Naive thymus-derived CD8-positive, alpha-beta T cell (primary cell): ENCODE measurements around the gene BABAM2. TPM values are rescaled to one million over a fixed set of nuclear protein-coding genes. Genes with fewer than 3 reads are reported as not detected.
A peak's percentile ranks its signal among the peaks of the same experiment; 100 is the strongest.

Experiments
- ATAC-seq, 2 donors: fragments of 150-1000 bp; cut with Tn5 transposase in 1 of 2; sonication (Bioruptor Pico), chemical (Tn5 transposase) in 1 of 2; 1 replicate in 1 of 2; 2 replicates in 1 of 2; pipeline ENCODE4 v1.10.0; 2021; ENCODE audit warnings: mild to moderate bottlenecking in 2 of 2, moderate library complexity in 2 of 2
- POLR2A ChIA-PET: fragments of 350-600 bp; sonication (Branson Sonifier 250); formaldehyde crosslinking; loops from one replicate; lab custom pipeline; 2021; ENCODE audit warnings: antibody characterized with exemption; lab: Charles Lee
- DNase-seq, 10 donors: peaks; one replicate each; pipeline versions ENCODE4 v3.0.0 to v3.0.0-alpha.2; 2020 to 2022
- H3K27ac Mint-ChIP-seq, 10 donors: one replicate each; pipeline ENCODE4 v1.8.0; 2020 to 2022; ENCODE audit warnings: mild to moderate bottlenecking in 10 of 10, mixed read lengths in 10 of 10, moderate library complexity in 4 of 10, inconsistent platforms in 1 of 10
- H3K27me3 Mint-ChIP-seq, 5 donors: one replicate each; pipeline ENCODE4 v1.8.0; 2021 to 2022; ENCODE audit warnings: mixed read lengths in 5 of 5
- H3K36me3 Mint-ChIP-seq, 3 donors: one replicate each; pipeline ENCODE4 v1.8.0; 2020 to 2022; ENCODE audit warnings: mixed read lengths in 3 of 3, mild to moderate bottlenecking in 2 of 3, inconsistent platforms in 1 of 3
- H3K4me1 Mint-ChIP-seq, 4 donors: one replicate each; pipeline ENCODE4 v1.8.0; 2021 to 2022; ENCODE audit warnings: mixed read lengths in 4 of 4
- H3K4me3 Mint-ChIP-seq, 10 donors: one replicate each; pipeline ENCODE4 v1.8.0; 2020 to 2022; ENCODE audit warnings: mild to moderate bottlenecking in 10 of 10, mixed read lengths in 10 of 10, moderate library complexity in 6 of 10, inconsistent platforms in 1 of 10
- H3K9me3 Mint-ChIP-seq, 9 donors: one replicate each; pipeline ENCODE4 v1.8.0; 2020 to 2022; ENCODE audit warnings: mixed read lengths in 9 of 9, mild to moderate bottlenecking in 3 of 9, inconsistent platforms in 1 of 9, moderate library complexity in 1 of 9
- polyA plus RNA-seq, 3 donors: library from polyadenylated mRNA; unstranded; fragments of 300-500 nt; fragmentation: Illumina TruSeq; gene quantifications; one replicate each; pipeline ENCODE4 v1.2.3, GENCODE V29; 2021
- total RNA-seq, 8 experiments: library from RNA in 2 of 8; stranded (reverse) in 2 of 8; gene quantifications; one replicate each; pipeline ENCODE4 v1.2.3 and lab custom pipeline; 2021 to 2026

Gene BABAM2
- total and polyA plus RNA-seq, 5 experiments from 2014 or later, result 29.6 to 60.2 (median 50.5) TPM

DNA sequence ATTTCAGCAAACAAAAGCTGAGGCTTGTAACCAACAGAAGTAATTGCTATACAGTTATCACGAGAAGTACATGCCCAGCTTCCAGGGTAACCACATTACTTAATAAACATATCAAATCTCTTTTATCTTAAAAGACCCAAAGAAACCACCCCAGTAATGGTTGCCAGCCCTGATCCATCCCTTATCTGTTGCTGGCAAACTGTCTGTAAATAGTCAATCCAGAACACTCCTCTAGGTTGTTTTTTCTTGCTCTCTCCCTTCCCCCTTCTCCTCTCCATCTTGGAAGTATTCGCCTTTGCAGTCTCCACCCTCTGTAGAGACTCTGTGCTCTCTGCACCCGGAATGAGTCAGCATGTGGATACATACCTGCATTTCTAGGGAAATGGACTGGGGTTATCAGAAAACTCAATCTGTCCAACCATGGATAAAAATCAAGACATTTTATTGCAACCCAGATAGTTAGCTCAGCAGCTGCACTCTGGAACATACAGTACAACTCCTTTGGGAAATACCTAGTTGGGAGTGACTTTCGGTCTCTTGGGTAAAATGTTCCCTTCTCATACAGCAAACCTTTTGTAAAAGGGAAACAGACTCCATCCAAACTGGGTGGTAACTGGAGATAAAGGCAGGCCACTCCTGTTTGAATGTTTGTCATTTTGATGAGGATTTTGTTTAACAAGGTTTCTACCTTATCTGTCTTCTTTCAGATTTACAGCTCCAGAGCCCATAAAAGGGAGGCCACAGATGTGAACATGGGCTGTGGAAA, 378.7 kb downstream of the BABAM2 start:
- H3K9me3 Mint-ChIP-seq, result no peaks in the 10 kb centered on the region
- ATAC-seq (no peak), DNase-seq (no peak)
- POLR2A ChIA-PET, result no interaction called here
- H3K27ac Mint-ChIP-seq, result no peak overlapping the region
- H3K4me1 Mint-ChIP-seq, result peaks cover 5 to 29% (median 7%) of the 10 kb centered on the region in 4 donors
- H3K4me3 Mint-ChIP-seq, result no peak overlapping the region
- no peaks in the 10 kb centered on the region for H3K27me3 Mint-ChIP-seq
- peaks cover 9 to 14% (median 11%) of the 10 kb centered on the region in 3 donors for H3K36me3 Mint-ChIP-seq

DNA sequence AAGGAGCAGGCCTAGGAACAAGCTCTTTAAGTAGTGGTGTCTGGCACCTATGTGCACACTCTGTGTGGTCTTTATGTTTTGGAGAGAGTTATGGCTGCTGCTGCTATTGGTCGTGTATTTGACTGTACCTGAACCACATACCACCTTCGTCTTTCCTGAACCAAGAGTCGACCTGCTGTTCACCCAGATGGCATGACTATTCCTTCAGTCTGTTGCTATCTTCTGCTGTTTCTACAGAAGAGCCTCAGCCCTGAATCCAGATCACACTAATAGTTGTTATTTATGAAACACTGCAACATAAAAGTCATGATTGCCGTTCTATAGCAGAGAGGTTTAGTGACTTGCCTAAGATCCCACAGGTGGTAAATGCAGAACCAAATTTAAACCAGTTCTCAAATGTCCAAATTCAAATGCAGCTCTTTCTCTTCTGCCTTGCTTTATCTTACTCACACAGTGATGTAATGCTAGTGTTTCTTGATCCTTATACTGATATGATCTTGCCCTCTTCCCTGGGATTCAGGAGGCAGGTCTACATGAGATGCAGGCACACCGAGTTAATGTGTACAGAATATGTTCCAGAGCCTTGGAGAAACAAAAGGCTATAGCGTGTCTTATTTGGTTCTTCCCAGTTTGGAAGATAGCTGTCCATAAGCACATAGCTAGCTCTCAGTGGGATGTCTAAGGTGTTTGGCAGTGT, 380.1 kb downstream of the BABAM2 start:
- peak overlapping the region in 2 of 10 donors; percentile 10 to 48 for H3K27ac Mint-ChIP-seq
- H3K36me3 Mint-ChIP-seq, result peaks cover 10 to 17% (median 14%) of the 10 kb centered on the region in 3 donors
- no peaks in the 10 kb centered on the region for H3K9me3 Mint-ChIP-seq
- POLR2A ChIA-PET, result no interaction called here
- DNase-seq (no peak), ATAC-seq (no peak)
- H3K27me3 Mint-ChIP-seq, result no peaks in the 10 kb centered on the region
- H3K4me1 Mint-ChIP-seq, result peaks cover 5 to 29% (median 7%) of the 10 kb centered on the region in 4 donors
- H3K4me3 Mint-ChIP-seq, result no peak overlapping the region

DNA sequence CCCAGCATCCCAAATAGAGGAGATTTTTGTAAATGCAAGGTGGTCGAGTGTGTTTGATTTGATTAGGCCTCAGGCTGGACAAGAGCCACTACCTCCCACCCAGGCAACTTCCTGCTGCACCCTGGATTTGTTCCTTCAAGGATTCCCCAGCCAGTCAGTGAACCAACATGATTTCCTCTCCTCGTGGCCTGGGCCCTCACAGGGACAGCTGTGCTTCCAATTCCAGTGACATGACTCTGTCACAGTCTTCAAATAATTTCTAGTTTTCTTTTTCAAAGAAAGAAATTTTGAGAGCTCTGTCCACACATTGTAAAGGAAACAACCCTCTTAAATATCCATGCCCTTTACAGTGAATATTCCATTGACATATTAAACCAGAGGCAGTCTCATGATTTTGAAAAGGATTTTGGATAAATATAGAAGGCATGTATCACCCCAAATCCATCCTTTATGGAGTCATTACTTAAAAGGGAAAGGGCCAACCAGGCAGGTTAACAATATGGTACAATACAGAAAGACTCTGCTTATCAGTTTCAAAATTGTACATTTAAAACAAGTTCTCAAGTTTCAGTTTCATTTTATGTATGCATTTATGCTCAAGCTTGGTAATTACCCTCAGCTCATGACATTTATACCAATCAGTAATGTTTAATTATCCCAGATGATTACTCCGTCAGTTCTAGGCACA, 380.8 kb downstream of the BABAM2 start:
- no peak for DNase-seq
- no peak for ATAC-seq
- peaks cover 10 to 15% (median 14%) of the 10 kb centered on the region in 3 donors for H3K36me3 Mint-ChIP-seq
- peak overlapping the region in 2 of 10 donors; percentile 3 to 5 for H3K4me3 Mint-ChIP-seq
- no peaks in the 10 kb centered on the region for H3K27me3 Mint-ChIP-seq
- POLR2A ChIA-PET, result no interaction called here
- H3K4me1 Mint-ChIP-seq, result peaks cover 5 to 34% (median 7%) of the 10 kb centered on the region in 4 donors
- H3K9me3 Mint-ChIP-seq, result no peaks in the 10 kb centered on the region
- H3K27ac Mint-ChIP-seq, result no peak overlapping the region

DNA sequence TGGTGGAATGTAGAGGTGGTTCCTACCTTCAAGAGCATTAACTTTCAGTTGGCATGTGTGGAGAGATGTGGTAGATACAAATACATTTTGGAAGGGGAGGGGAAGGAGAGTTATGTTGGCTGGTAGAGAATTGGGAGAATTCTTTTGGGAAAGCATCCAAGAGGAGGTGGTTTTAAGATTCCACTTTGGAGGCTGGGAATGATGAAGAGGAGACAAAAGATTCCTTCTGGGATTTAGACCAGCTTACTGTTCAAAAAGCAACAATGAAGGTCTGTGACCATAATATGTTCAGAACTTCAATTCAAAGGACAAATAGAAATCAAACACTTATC, 381.4 kb downstream of the BABAM2 start:
- ATAC-seq, result no peak
- H3K4me1 Mint-ChIP-seq, result peaks cover 5 to 33% (median 7%) of the 10 kb centered on the region in 4 donors
- no peak for DNase-seq
- no peaks in the 10 kb centered on the region for H3K27me3 Mint-ChIP-seq
- POLR2A ChIA-PET, result no interaction called here
- peak overlapping the region in 1 of 10 donors; percentile 73 for H3K27ac Mint-ChIP-seq
- H3K4me3 Mint-ChIP-seq, result peak overlapping the region in 2 of 10 donors; percentile 3 to 5
- H3K9me3 Mint-ChIP-seq, result no peaks in the 10 kb centered on the region
- peaks cover 10 to 14% (median 13%) of the 10 kb centered on the region in 3 donors for H3K36me3 Mint-ChIP-seq

DNA sequence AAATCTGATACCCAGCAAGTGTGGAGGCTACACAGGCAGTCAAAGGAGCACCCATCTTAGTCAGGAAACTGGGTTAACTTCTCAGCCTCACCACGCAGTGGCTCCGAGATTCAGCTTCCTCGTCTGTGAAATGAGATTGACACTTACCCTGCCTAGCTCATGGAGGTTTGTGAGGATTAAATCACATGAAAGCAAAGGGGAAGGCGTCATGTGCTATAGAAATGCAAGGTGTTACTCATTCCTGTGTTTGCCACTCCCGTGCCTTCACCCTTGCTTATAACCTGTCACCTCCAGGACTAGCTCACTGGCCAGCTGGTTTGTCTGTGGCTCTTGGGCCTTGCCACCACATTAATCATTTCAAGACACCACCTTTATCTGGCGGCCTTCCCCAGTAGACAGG, 383.2 kb downstream of the BABAM2 start:
- POLR2A ChIA-PET, result interaction anchor here (0.6 kb wide), 1 partner anchor 17 kb away, joined by 3 read pairs; no protein-coding TSS in a partner anchor
- peaks cover 6 to 33% (median 8%) of the 10 kb centered on the region in 4 donors for H3K4me1 Mint-ChIP-seq
- peak overlapping the region in 2 of 10 donors; percentile 45 to 49 for H3K27ac Mint-ChIP-seq
- ATAC-seq (no peak), DNase-seq (no peak)
- no peaks in the 10 kb centered on the region for H3K27me3 Mint-ChIP-seq
- peaks cover 10 to 17% (median 14%) of the 10 kb centered on the region in 3 donors for H3K36me3 Mint-ChIP-seq
- H3K4me3 Mint-ChIP-seq, result no peak overlapping the region
- H3K9me3 Mint-ChIP-seq, result no peaks in the 10 kb centered on the region

DNA sequence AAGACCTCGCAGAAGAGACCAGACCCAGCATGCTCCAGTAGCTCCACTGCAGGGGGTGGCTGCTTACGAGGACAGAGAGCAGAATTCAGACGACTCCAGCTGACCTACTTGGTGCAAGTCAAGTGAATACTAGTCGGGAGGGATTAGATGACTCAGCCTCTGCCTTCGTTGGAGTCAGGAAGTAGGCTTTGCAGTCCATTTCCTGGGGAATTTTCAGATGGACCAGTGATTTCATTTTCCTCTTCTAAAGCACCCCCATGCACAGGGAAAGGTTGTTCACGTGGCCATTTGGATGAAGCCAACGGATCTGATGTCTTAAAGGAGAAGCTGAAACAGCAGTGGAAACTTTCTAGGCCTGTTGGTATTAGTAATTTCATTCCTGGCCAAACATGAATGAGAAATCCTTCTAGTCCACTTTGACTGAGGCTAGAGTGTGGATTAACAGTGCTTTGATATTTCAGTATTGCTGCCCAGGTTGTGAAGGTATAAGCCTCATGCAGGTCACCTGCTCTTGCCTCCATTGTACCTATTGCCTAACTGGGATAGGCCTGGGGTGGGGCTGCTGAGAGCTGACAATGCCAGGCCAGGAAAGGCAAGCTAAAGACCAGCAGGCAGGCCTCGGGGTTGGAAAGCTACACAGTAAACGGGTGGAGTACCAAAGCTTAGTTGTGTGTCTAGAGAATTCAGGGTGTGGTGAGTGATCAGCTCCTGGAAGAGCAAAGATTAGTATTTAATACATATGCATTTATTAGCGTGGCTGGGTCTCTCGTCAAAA, 384.6 kb downstream of the BABAM2 start:
- Mint-ChIP-seq H3K9me3 (no peaks in the 10 kb centered on the region), H3K27ac (peak overlapping the region in 1 of 10 donors; percentile 24), H3K4me1 (peaks cover 6 to 33% (median 8%) of the 10 kb centered on the region in 4 donors), H3K27me3 (no peaks in the 10 kb centered on the region), H3K4me3 (no peak overlapping the region), H3K36me3 (peaks cover 10 to 17% (median 14%) of the 10 kb centered on the region in 3 donors)
- ATAC-seq (no peak), DNase-seq (no peak)
- POLR2A ChIA-PET, result no interaction called here

DNA sequence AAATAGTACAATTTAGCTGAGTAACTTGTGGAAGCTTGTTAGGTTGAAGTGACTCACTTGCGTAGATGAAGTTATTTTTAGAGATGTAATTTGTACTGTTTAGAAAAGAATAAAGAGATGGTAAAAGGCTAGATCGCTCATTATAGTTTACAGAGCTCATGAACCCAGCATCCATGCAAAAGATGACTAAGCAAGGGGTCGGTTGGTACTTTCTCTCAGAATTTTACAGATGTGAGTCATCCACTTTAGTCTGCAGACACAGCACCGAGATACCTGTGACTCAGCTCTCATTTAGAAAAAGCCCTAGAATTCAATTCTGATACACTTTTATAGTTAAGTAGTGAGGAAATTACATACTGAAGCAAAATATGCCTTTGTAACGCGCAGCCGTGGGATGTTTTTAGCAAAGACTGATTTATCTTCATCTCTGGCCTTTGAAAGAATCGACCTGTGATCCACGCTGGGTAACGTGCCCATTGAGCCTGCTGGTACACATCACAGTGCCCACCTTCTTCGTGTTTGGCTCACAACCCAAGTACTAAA, 385.6 kb downstream of the BABAM2 start:
- H3K27ac Mint-ChIP-seq, result no peak overlapping the region
- no peak overlapping the region for H3K4me3 Mint-ChIP-seq
- peaks cover 1 to 27% (median 7%) of the 10 kb centered on the region in 4 donors for H3K4me1 Mint-ChIP-seq
- H3K36me3 Mint-ChIP-seq, result peaks cover 4 to 20% (median 8%) of the 10 kb centered on the region in 3 donors
- no peaks in the 10 kb centered on the region for H3K9me3 Mint-ChIP-seq
- no peaks in the 10 kb centered on the region for H3K27me3 Mint-ChIP-seq
- POLR2A ChIA-PET, result no interaction called here
- DNase-seq, result no peak
- no peak for ATAC-seq

DNA sequence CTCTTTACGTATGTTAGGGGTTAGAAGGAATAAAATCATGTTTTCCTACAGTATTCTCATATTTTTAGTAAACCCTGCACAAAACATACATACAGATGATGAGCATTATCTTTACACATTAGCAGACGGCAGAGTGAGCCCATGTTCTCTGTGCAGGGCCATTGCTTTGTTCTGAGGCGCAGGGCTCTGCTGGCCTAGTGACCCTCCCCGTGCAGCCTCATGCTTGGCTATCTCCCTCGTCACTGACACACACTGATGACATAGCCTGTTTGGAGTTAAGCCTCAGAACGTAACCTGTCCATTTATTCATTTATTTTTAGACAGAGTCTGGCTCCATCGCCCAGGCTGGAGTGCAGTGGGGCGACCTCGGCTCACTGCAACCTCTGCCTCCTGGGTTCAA, 386.3 kb downstream of the BABAM2 start:
- H3K9me3 Mint-ChIP-seq, result no peaks in the 10 kb centered on the region
- POLR2A ChIA-PET, result no interaction called here
- peaks cover 3 to 20% (median 9%) of the 10 kb centered on the region in 3 donors for H3K36me3 Mint-ChIP-seq
- no peak overlapping the region for H3K27ac Mint-ChIP-seq
- ATAC-seq (no peak), DNase-seq (no peak)
- H3K27me3 Mint-ChIP-seq, result no peaks in the 10 kb centered on the region
- H3K4me3 Mint-ChIP-seq, result no peak overlapping the region
- peaks cover 0 to 21% (median 4%) of the 10 kb centered on the region in 4 donors for H3K4me1 Mint-ChIP-seq

DNA sequence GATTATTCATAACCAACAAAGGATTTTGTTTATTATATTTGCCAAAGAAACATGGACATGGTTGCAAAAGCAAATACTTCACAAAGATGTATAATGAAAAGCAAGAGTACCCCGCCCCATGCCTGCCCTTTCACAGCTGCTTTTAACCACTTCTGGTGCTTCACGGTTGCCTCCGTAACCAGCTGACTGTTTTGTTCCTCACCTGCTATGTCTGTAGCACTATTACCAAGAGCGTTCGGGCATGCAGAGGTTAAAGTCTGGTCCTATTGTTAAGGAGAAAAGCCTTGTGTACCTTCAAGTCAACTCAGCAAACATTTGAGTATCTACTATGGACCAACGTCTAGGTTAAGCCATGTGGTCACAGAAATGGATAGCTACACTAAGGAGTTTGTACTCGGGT, 386.9 kb downstream of the BABAM2 start:
- peaks cover 0 to 16% (median 3%) of the 10 kb centered on the region in 4 donors for H3K4me1 Mint-ChIP-seq
- no peak for DNase-seq
- H3K9me3 Mint-ChIP-seq, result no peaks in the 10 kb centered on the region
- H3K27ac Mint-ChIP-seq, result no peak overlapping the region
- peaks cover 2 to 19% (median 11%) of the 10 kb centered on the region in 3 donors for H3K36me3 Mint-ChIP-seq
- ATAC-seq, result no peak
- no peak overlapping the region for H3K4me3 Mint-ChIP-seq
- H3K27me3 Mint-ChIP-seq, result no peaks in the 10 kb centered on the region
- POLR2A ChIA-PET, result no interaction called here

DNA sequence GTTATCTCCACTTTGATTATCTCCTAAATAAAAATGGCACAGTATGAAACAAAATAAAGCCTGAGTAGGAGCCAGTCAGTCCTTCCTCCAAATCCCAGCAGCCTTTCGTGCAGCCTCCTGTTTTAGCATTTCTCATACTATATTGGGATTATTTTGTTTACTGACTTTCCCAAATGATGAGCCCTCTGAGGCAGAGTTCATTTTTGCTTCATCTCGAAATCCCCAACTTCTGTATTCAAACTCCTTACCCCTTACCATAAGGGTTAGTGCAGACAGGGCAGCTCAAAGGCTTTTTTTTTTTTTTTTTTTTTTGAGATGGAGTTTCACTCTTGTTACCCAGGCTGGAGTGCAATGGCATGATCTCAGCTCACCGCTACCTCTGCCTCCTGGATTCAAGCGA, 388.8 kb downstream of the BABAM2 start:
- ATAC-seq, result no peak
- no peaks in the 10 kb centered on the region for H3K27me3 Mint-ChIP-seq
- H3K27ac Mint-ChIP-seq, result no peak overlapping the region
- peaks cover 0 to 6% (median 3%) of the 10 kb centered on the region in 4 donors for H3K4me1 Mint-ChIP-seq
- H3K9me3 Mint-ChIP-seq, result no peaks in the 10 kb centered on the region
- H3K36me3 Mint-ChIP-seq, result peaks cover 0 to 14% (median 6%) of the 10 kb centered on the region in 3 donors
- DNase-seq, result no peak
- POLR2A ChIA-PET, result no interaction called here
- H3K4me3 Mint-ChIP-seq, result no peak overlapping the region

DNA sequence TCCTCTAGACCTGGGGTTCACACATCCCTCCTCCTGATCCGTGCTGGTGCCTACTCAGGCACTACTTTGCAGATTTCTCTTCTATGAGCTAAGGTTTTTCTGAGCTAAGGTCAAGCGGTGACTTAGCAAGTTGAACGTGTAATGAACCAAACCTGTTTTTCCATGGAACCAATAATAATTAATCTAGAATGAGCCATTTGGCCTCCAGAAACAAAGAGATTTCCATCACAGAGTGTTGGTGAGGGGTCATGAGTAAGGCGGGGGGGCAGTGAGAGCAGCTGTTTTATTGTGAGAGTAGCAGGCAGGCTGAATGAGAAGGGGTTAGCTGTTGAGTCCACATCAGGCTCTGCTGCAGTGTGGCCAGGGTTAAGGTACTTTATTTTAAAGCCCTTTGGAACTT, 390.1 kb downstream of the BABAM2 start:
- Mint-ChIP-seq H3K36me3 (peaks cover 0 to 9% (median 6%) of the 10 kb centered on the region in 3 donors), H3K27me3 (no peaks in the 10 kb centered on the region), H3K27ac (no peak overlapping the region), H3K9me3 (no peaks in the 10 kb centered on the region), H3K4me1 (peaks cover 0 to 6% (median 3%) of the 10 kb centered on the region in 4 donors), H3K4me3 (no peak overlapping the region)
- no peak for ATAC-seq
- POLR2A ChIA-PET, result no interaction called here
- DNase-seq, result no peak

DNA sequence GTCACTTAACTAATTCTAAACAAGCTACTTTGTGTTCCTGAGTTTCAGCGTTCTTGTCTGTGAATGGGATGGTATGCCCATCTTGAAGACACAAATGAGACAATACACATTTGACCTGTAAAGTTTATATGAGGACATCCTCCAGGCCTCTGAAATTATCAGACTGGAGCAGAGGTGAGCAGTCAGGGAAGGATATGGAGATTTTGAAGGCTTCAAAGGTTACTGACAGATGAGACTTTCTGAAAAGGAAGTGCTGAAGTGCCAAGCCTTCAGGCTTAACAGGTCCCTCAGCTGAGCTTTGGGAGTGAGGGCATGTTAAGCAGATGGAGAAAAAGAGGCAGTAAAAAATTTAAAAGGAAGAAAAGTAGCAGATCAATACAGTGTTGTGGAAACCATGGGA, 391.2 kb downstream of the BABAM2 start:
- DNase-seq (no peak), ATAC-seq (no peak)
- Mint-ChIP-seq H3K9me3 (no peaks in the 10 kb centered on the region), H3K4me3 (no peak overlapping the region), H3K27me3 (no peaks in the 10 kb centered on the region), H3K4me1 (peaks cover 0 to 6% (median 2%) of the 10 kb centered on the region in 4 donors), H3K36me3 (peaks cover 0 to 15% (median 6%) of the 10 kb centered on the region in 3 donors), H3K27ac (peak overlapping the region in 1 of 10 donors; percentile 22)
- POLR2A ChIA-PET, result no interaction called here
